Activated T-helper 1 cell treated with Interleukin-2 at 50 U/mL for 16 hours (primary cell): ENCODE data around the gene USP31.

ENCODE experiments used
- DNase-seq: peaks from one replicate; pipeline ENCODE4 v3.0.0-alpha.2; 2020; ENCODE audit warnings: low read depth

The USP31 gene

GRCh38 chr16:23062524-23062923 is 86.7 kb downstream of the USP31 start:
- no peak for DNase-seq

GRCh38 chr16:23061669-23062068 is 87.6 kb downstream of the USP31 start:
- DNase-seq: no peak

- peak; percentile 11 for DNase-seq
Measured at GRCh38 chr16:23060458-23061320, 88.6 kb downstream of the USP31 start.

- no peak for DNase-seq
Measured at GRCh38 chr16:23059433-23059832, 89.8 kb downstream of the USP31 start.

- no peak for DNase-seq
Measured at GRCh38 chr16:23058576-23058975, 90.7 kb downstream of the USP31 start.

GRCh38 chr16:23057013-23057596 is 92.1 kb downstream of the USP31 start:
- DNase-seq: no peak

GRCh38 chr16:23055481-23055880 is 93.8 kb downstream of the USP31 start:
- DNase-seq: no peak

GRCh38 chr16:23052908-23053580 is 96.2 kb downstream of the USP31 start:
- no peak for DNase-seq

- no peak for DNase-seq
Measured at GRCh38 chr16:23052221-23052620, 97.0 kb downstream of the USP31 start.

- DNase-seq: no peak
Measured at GRCh38 chr16:23051587-23051986, 97.7 kb downstream of the USP31 start.

GRCh38 chr16:23048164-23048563 is 101.1 kb downstream of the USP31 start:
- no peak for DNase-seq

- DNase-seq: no peak
Measured at GRCh38 chr16:23045025-23045424, 104.2 kb downstream of the USP31 start.

- no peak for DNase-seq
Measured at GRCh38 chr16:23040246-23040645, 109.0 kb downstream of the USP31 start.

- DNase-seq: no peak
Measured at GRCh38 chr16:23039118-23039517, 110.1 kb downstream of the USP31 start.

GRCh38 chr16:23035240-23035639 is 114.0 kb downstream of the USP31 start:
- no peak for DNase-seq

- DNase-seq: no peak
Measured at GRCh38 chr16:23031508-23032098, 117.6 kb downstream of the USP31 start.

GRCh38 chr16:23029733-23030420 is 119.4 kb downstream of the USP31 start:
- DNase-seq: no peak

GRCh38 chr16:23027386-23027785 is 121.9 kb downstream of the USP31 start:
- no peak for DNase-seq

- DNase-seq: no peak
Measured at GRCh38 chr16:23026784-23027362, 122.4 kb downstream of the USP31 start.

- DNase-seq: no peak
Measured at GRCh38 chr16:23025692-23026307, 123.5 kb downstream of the USP31 start.

- no peak for DNase-seq
Measured at GRCh38 chr16:23024044-23024443, 125.2 kb downstream of the USP31 start.
